Spleen (tissue), 11 donors: ENCODE results near the gene RAD52. TPM values are rescaled to one million over a fixed set of nuclear protein-coding genes. Genes with fewer than 3 reads are reported as not detected.

Experiments
- DNase-seq: peaks from one replicate; pipeline ENCODE4 v3.0.0-alpha.2; 2020
- H3K27ac ChIP-seq, 8 donors: fragments of 200-600 bp; sonication (generic) in 7 of 8; 1 replicate in 4 of 8; 2 replicates in 4 of 8; pipeline versions ENCODE4 v1.5.0 to v1.8.0; 2016 to 2021; ENCODE audit warnings: inconsistent platforms in 4 of 8, mild to moderate bottlenecking in 4 of 8, moderate library complexity in 1 of 8
- H3K27me3 ChIP-seq, 7 donors: fragments of 200-600 bp; sonication (generic) in 6 of 7; replicated peaks in 1 of 7; 1 replicate in 4 of 7; 2 replicates in 3 of 7; pipeline versions ENCODE4 v1.5.0 to v1.8.0; 2016 to 2021; ENCODE audit warnings: inconsistent platforms in 3 of 7, mild to moderate bottlenecking in 1 of 7
- H3K36me3 ChIP-seq, 6 donors: fragments of 200-600 bp; sonication (generic) in 5 of 6; 1 replicate in 4 of 6; 2 replicates in 2 of 6; pipeline versions ENCODE4 v1.5.0 to v1.8.0; 2016 to 2021; ENCODE audit warnings: inconsistent platforms in 2 of 6
- H3K4me1 ChIP-seq, 6 donors: fragments of 200-600 bp; sonication (generic) in 5 of 6; 1 replicate in 3 of 6; 2 replicates in 3 of 6; pipeline versions ENCODE4 v1.5.0 to v1.8.0; 2016 to 2021; ENCODE audit warnings: inconsistent platforms in 3 of 6
- H3K4me3 ChIP-seq, 8 donors: fragments of 200-600 bp; sonication (generic) in 7 of 8; 1 replicate in 4 of 8; 2 replicates in 4 of 8; pipeline versions ENCODE4 v1.5.0 to v1.8.0; 2016 to 2021; ENCODE audit warnings: inconsistent platforms in 4 of 8, mild to moderate bottlenecking in 4 of 8, moderate library complexity in 2 of 8
- H3K9me3 ChIP-seq, 8 donors: fragments of 200-600 bp; sonication (generic) in 7 of 8; 1 replicate in 4 of 8; 2 replicates in 4 of 8; pipeline versions ENCODE4 v1.5.0 to v1.8.0; 2016 to 2021; ENCODE audit warnings: inconsistent platforms in 4 of 8
- CTCF ChIP-seq, 11 experiments: fragments of 200-600 bp in 7 of 11; fragments of 450-650 bp in 4 of 11; sonication (generic) in 4 of 11; IDR thresholded peaks in 8 of 11; conservative IDR thresholded peaks in 3 of 11; 1 replicate in 7 of 11; 2 replicates in 4 of 11; pipeline versions ENCODE4 v1.4.0 to v1.8.0; 2016 to 2021; ENCODE audit warnings: antibody characterized with exemption in 11 of 11, inconsistent platforms in 4 of 11, mild to moderate bottlenecking in 1 of 11
- POLR2A ChIP-seq, 3 donors: fragments of 450-650 bp; IDR thresholded peaks; one replicate each; pipeline ENCODE4 v1.5.1; 2017; ENCODE audit warnings: antibody characterized with exemption in 3 of 3, mild to moderate bottlenecking in 1 of 3
- POLR2AphosphoS5 ChIP-seq, 3 donors: sonication (generic); formaldehyde crosslinking; IDR thresholded peaks; one replicate each; pipeline ENCODE4 v1.5.1; 2017; ENCODE audit warnings: antibody characterized with exemption in 3 of 3
- WGBS, 5 donors: extraction: QIAGEN DNeasy Blood & Tissue Kit in 3 of 5; methylation state at CpG; one replicate each; pipeline versions ENCODE4 v1.1.5 to v1.1.7; 2013 to 2018; 5-methylcytosine and 5-hydroxymethylcytosine counted together
- intact Hi-C: fragments of 100-400 bp; cut with DNase I; formaldehyde crosslinking; loops from one replicate; pipeline ENCODE4 v1.15.0; 2023; ENCODE audit warnings: low total_unique reads
- polyA plus RNA-seq, 3 donors: library from polyadenylated mRNA; stranded (reverse); fragments of 200-250 nt; gene quantifications; one replicate each; pipeline ENCODE4 v1.2.1, GENCODE V29; 2013
- total RNA-seq, 7 donors: library from RNA; depleted of rRNA in 3 of 7; stranded (reverse); fragments of >200 nt in 3 of 7; fragmentation: NEBNext Ultra II Directional in 4 of 7; extraction: Animal tissue kit (Norgen Biotek cat#: 25700) in 4 of 7; gene quantifications; one replicate each; pipeline versions ENCODE4 v1.1.0 to v1.2.1, GENCODE V29; 2016 to 2021
- donor health status: healthy with polysubstance abuse.
- donor health status: DM: no; HTN: no; CAD: no; lungs with moderate emphysema.
- donor health status: DM: no; HTN: no; CAD: no.
- donor health status: Bipolar disorder and iron deficiency.
- donor health status: healthy.
- donor health status: DM: no; HTN: no; CAD: no.
- donor health status: DM: yes; HTN: yes; CAD: no.

The RAD52 gene
- total and polyA plus RNA-seq, 10 donors = 4.6 to 19.5 (median 13.2) TPM

GRCh38 chr12:873954-874353 lies 75.5 kb downstream of the RAD52 start:
- intact Hi-C loops = no loop called here
- WGBS, 5 donors = 61 to 84% (median 79%) methylated on average over 2 of the region's 2 CpGs

GRCh38 chr12:870378-870777 lies 79.1 kb downstream of the RAD52 start:
- H3K27me3 ChIP-seq = no peaks in the 10 kb centered on the region
- no peak for DNase-seq
- peaks cover 0 to 18% (median 2%) of the 10 kb centered on the region in 6 donors for H3K4me1 ChIP-seq
- no peak overlapping the region for H3K4me3 ChIP-seq
- no peak overlapping the region for H3K27ac ChIP-seq
- peaks cover 0 to 99% (median 60%) of the 10 kb centered on the region in 6 donors for H3K36me3 ChIP-seq
- no peak for TF ChIP-seq POLR2A (IDR thresholded peaks at IDR 0.05)
- TF ChIP-seq CTCF (IDR thresholded peaks at IDR 0.05 in 8 of 11, conservative IDR thresholded peaks at IDR 0.05 in 3 of 11) = no peak
- TF ChIP-seq POLR2AphosphoS5 (IDR thresholded peaks at IDR 0.05) = no peak
- intact Hi-C loops = no loop called here
- WGBS, 5 donors = 64 to 83% (median 75%) methylated on average over 1 of the region's 1 CpG
- no peaks in the 10 kb centered on the region for H3K9me3 ChIP-seq

More at GRCh38 chr12:873954-874353, 75.5 kb downstream of the RAD52 start:
- H3K27me3 ChIP-seq = no peaks in the 10 kb centered on the region
- TF ChIP-seq CTCF (IDR thresholded peaks at IDR 0.05 in 8 of 11, conservative IDR thresholded peaks at IDR 0.05 in 3 of 11) = no peak
- TF ChIP-seq POLR2A (IDR thresholded peaks at IDR 0.05) = no peak
- peak in 1 of 3 donors; percentile 9 for TF ChIP-seq POLR2AphosphoS5 (IDR thresholded peaks at IDR 0.05)
- H3K4me1 ChIP-seq = peaks cover 0 to 18% (median 2%) of the 10 kb centered on the region in 6 donors
- no peak overlapping the region for H3K4me3 ChIP-seq
- no peak for DNase-seq
- no peak overlapping the region for H3K27ac ChIP-seq
- H3K36me3 ChIP-seq = peaks cover 0 to 98% (median 47%) of the 10 kb centered on the region in 6 donors
- no peaks in the 10 kb centered on the region for H3K9me3 ChIP-seq

GRCh38 chr12:868722-869121 lies 80.8 kb downstream of the RAD52 start:
- no peak for TF ChIP-seq POLR2AphosphoS5 (IDR thresholded peaks at IDR 0.05)
- TF ChIP-seq POLR2A (IDR thresholded peaks at IDR 0.05) = no peak
- TF ChIP-seq CTCF (IDR thresholded peaks at IDR 0.05 in 8 of 11, conservative IDR thresholded peaks at IDR 0.05 in 3 of 11) = no peak
- intact Hi-C loops = no loop called here
- Histone ChIP-seq H3K36me3 (peaks cover 0 to 100% (median 66%) of the 10 kb centered on the region in 6 donors), H3K9me3 (no peaks in the 10 kb centered on the region), H3K27me3 (no peaks in the 10 kb centered on the region), H3K27ac (no peak overlapping the region), H3K4me1 (peaks cover 0 to 13% (median 1%) of the 10 kb centered on the region in 6 donors), H3K4me3 (no peak overlapping the region)
- 74 to 84% (median 81%) methylated on average over 3 of the region's 3 CpGs for WGBS, 5 donors
- DNase-seq = no peak

- Histone ChIP-seq H3K27me3 (no peaks in the 10 kb centered on the region), H3K4me1 (peaks cover 0 to 8% (median 0%) of the 10 kb centered on the region in 6 donors), H3K27ac (no peak overlapping the region), H3K9me3 (no peaks in the 10 kb centered on the region), H3K36me3 (peaks cover 0 to 100% (median 66%) of the 10 kb centered on the region in 6 donors), H3K4me3 (no peak overlapping the region)
- no peak for DNase-seq
- TF ChIP-seq POLR2AphosphoS5 (IDR thresholded peaks at IDR 0.05) (no peak), POLR2A (IDR thresholded peaks at IDR 0.05) (no peak), CTCF (IDR thresholded peaks at IDR 0.05 in 8 of 11, conservative IDR thresholded peaks at IDR 0.05 in 3 of 11) (no peak)
- intact Hi-C loops = no loop called here
- WGBS, 5 donors = 92 to 97% (median 96%) methylated on average over 5 of the region's 5 CpGs
Measured at GRCh38 chr12:867905-868304, 81.6 kb downstream of the RAD52 start.
